A549 (cell line): ENCODE results near the gene IL1A. TPM values are rescaled to one million over a fixed set of nuclear protein-coding genes. Genes with fewer than 3 reads are reported as not detected.

ENCODE experiments used
- ATAC-seq, 2 experiments: fragments of 200-7000 bp in 1 of 2; fragments of >200 bp in 1 of 2; cut with Nextera tagmentation in 1 of 2; cut with Tn5 transposase in 1 of 2; 3 replicates each; pipeline versions ENCODE4 v1.8.0 to v1.9.1; 2018 to 2020; ENCODE audit warnings: mild to moderate bottlenecking in 1 of 2, moderate library complexity in 1 of 2
- CTCF ChIA-PET: fragments of 300-600 bp; sonication (Branson Sonifier 250); formaldehyde crosslinking; extraction: SDS; loops from one replicate; lab custom pipeline; 2021; ENCODE audit warnings: antibody characterized with exemption, inconsistent platforms; lab: Yijun Ruan, JAX
- POLR2A ChIA-PET: fragments of 350-600 bp; formaldehyde crosslinking; extraction: SDS; loops from one replicate; lab custom pipeline; 2021; ENCODE audit warnings: antibody characterized with exemption, inconsistent platforms; lab: Yijun Ruan, JAX
- DNase-seq, 2 experiments: peaks; one replicate each; pipeline versions ENCODE4 v3.0.0 to v3.0.0-alpha.2; 2011 to 2016; ENCODE audit warnings: low read depth in 1 of 2, low spot score in 1 of 2
- FAIRE-seq: peaks from 2 replicates; lab custom pipeline; 2011; peaks lifted over from hg19 to GRCh38; lab: Jason Lieb, UNC
- H3K27ac ChIP-seq, 2 experiments: fragments of >200 bp; sonication (Bioruptor Twin); formaldehyde crosslinking; 3 replicates each; pipeline ENCODE4 v1.5.1; 2016 to 2017
- H3K4me1 ChIP-seq: fragments of >200 bp; sonication (Bioruptor Twin); formaldehyde crosslinking; 3 replicates; pipeline ENCODE4 v1.6.1; 2016
- H3K4me2 ChIP-seq: fragments of >200 bp; sonication (Bioruptor Twin); formaldehyde crosslinking; 3 replicates; pipeline ENCODE4 v1.6.1; 2016
- H3K4me3 ChIP-seq: fragments of >200 bp; sonication (Bioruptor Twin); formaldehyde crosslinking; 3 replicates; pipeline ENCODE4 v1.5.1; 2016
- H3K9me3 ChIP-seq: fragments of >200 bp; sonication (Bioruptor Twin); formaldehyde crosslinking; 3 replicates; pipeline ENCODE4 v1.6.1; 2016
- CEBPB ChIP-seq, 2 experiments: fragments of >200 bp in 1 of 2; sonication (Bioruptor Twin) in 1 of 2; formaldehyde crosslinking in 1 of 2; IDR thresholded peaks; 2 replicates each; pipeline ENCODE4 v1.6.1; 2012 to 2016
- CHD2 ChIP-seq: fragments of 150-350 bp; IDR thresholded peaks from 2 replicates; pipeline ENCODE4 v1.6.1; 2014; ENCODE audit warnings: low read length; ENCODE audit not compliant: partially characterized antibody
- CHD4 ChIP-seq: fragments of 200-600 bp; sonication (generic); IDR thresholded peaks from 2 replicates; pipeline ENCODE4 v1.6.1; 2016; ENCODE audit warnings: antibody characterized with exemption, mild to moderate bottlenecking, borderline replicate concordance
- EHF ChIP-seq: fragments of 250-450 bp; sonication (Bioruptor Pico); IDR thresholded peaks from 2 replicates; pipeline ENCODE4 v1.5.0; 2020; ENCODE audit warnings: mild to moderate bottlenecking
- ESRRA ChIP-seq: fragments of 150-350 bp; IDR thresholded peaks from 2 replicates; pipeline ENCODE4 v1.6.1; 2014; ENCODE audit warnings: mild to moderate bottlenecking, low read length, borderline replicate concordance
- FOSB ChIP-seq: fragments of 250-450 bp; sonication (Bioruptor Pico); IDR thresholded peaks from 2 replicates; pipeline ENCODE4 v1.5.0; 2020; ENCODE audit warnings: mild to moderate bottlenecking, moderate library complexity
- HEYL ChIP-seq: fragments of 250-450 bp; sonication (Bioruptor Pico); IDR thresholded peaks from 2 replicates; pipeline ENCODE4 v1.8.0; 2021; ENCODE audit warnings: mild to moderate bottlenecking, moderate library complexity
- HMGXB4 ChIP-seq: fragments of 250-450 bp; sonication (Bioruptor Pico); IDR thresholded peaks from 2 replicates; pipeline ENCODE4 v1.5.0; 2021; ENCODE audit warnings: mild to moderate bottlenecking, moderate library complexity, borderline replicate concordance
- HOXB13 ChIP-seq: fragments of 250-450 bp; sonication (Bioruptor Pico); IDR thresholded peaks from 2 replicates; pipeline ENCODE4 v1.5.0; 2020; ENCODE audit warnings: low read depth, mild to moderate bottlenecking, moderate library complexity
- HOXB5 ChIP-seq: fragments of 250-450 bp; sonication (Bioruptor Pico); IDR thresholded peaks from 2 replicates; pipeline ENCODE4 v1.5.0; 2020; ENCODE audit warnings: mild to moderate bottlenecking, moderate library complexity
- JUN ChIP-seq, 2 experiments: fragments of >200 bp; sonication (Bioruptor Twin); formaldehyde crosslinking; IDR thresholded peaks; 2 replicates in 1 of 2; 3 replicates in 1 of 2; pipeline ENCODE4 v1.6.1; 2016 to 2017
- KDM1A ChIP-seq: fragments of 200-600 bp; sonication (generic); IDR thresholded peaks from 2 replicates; pipeline ENCODE4 v1.6.1; 2016; ENCODE audit warnings: low read depth, mild to moderate bottlenecking
- MAFK ChIP-seq: fragments of 450-650 bp; IDR thresholded peaks from 2 replicates; pipeline ENCODE4 v1.6.1; 2014; ENCODE audit not compliant: partially characterized antibody
- MAZ ChIP-seq: fragments of 150-350 bp; IDR thresholded peaks from 2 replicates; pipeline ENCODE4 v1.6.1; 2014; ENCODE audit warnings: antibody characterized with exemption, low read depth, low read length, borderline replicate concordance
- MYC ChIP-seq: IDR thresholded peaks from 2 replicates; pipeline ENCODE4 v1.6.1; 2012; ENCODE audit warnings: mild to moderate bottlenecking, inconsistent platforms, low read length, improper control_type of control experiment, borderline replicate concordance
- RARB ChIP-seq: fragments of 250-450 bp; sonication (Bioruptor Pico); IDR thresholded peaks from 2 replicates; pipeline ENCODE4 v1.8.0; 2021; ENCODE audit warnings: mild to moderate bottlenecking, moderate library complexity
- RCOR1 ChIP-seq: fragments of 150-350 bp; IDR thresholded peaks from 2 replicates; pipeline ENCODE4 v1.6.1; 2014; ENCODE audit warnings: antibody characterized with exemption, low read length, low read depth
- TFCP2L1 ChIP-seq: fragments of 250-450 bp; sonication (Bioruptor Pico); IDR thresholded peaks from 2 replicates; pipeline ENCODE4 v1.5.0; 2021; ENCODE audit warnings: mild to moderate bottlenecking
- ZC3H11A ChIP-seq: fragments of 450-650 bp; IDR thresholded peaks from 2 replicates; pipeline ENCODE4 v1.6.1; 2014; ENCODE audit warnings: antibody characterized with exemption, mild to moderate bottlenecking
- ZFP36 ChIP-seq: fragments of 450-650 bp; IDR thresholded peaks from 2 replicates; pipeline ENCODE4 v1.6.1; 2014; ENCODE audit warnings: borderline replicate concordance; ENCODE audit not compliant: partially characterized antibody
- ZSCAN20 ChIP-seq: fragments of 250-450 bp; sonication (Bioruptor Pico); IDR thresholded peaks from 2 replicates; pipeline ENCODE4 v1.8.0; 2022; ENCODE audit warnings: mild to moderate bottlenecking, moderate library complexity
- WGBS: methylation state at CpG from one replicate; pipeline ENCODE4 v1.1.6; 2017; ENCODE audit errors: missing lambda C conversion rate; 5-methylcytosine and 5-hydroxymethylcytosine counted together
- polyA plus RNA-seq, 4 experiments: library from polyadenylated mRNA; depleted of rRNA in 3 of 4; stranded (reverse); fragments of >200 nt; fragmentation: RNase III in 1 of 4; extraction: RNeasy Plus Mini Kit Qiagen cat#74134 plus additional on column Dnase treatment in 1 of 4; gene quantifications; 2 replicates in 3 of 4; 3 replicates in 1 of 4; pipeline ENCODE4 v1.2.3, GENCODE V29; 2011 to 2017
- TF ChIP-seq, protein P1 (sequence below): fragments of 450-650 bp; IDR thresholded peaks from 2 replicates; pipeline ENCODE4 v1.6.1; 2014; ENCODE audit warnings: antibody characterized with exemption
- TF ChIP-seq, protein P2 (sequence below): IDR thresholded peaks from 2 replicates; pipeline ENCODE4 v1.6.1; 2012
- TF ChIP-seq, protein P3 (sequence below): IDR thresholded peaks from 2 replicates; pipeline ENCODE4 v1.6.1; 2012

IL1A gene
- polyA plus RNA-seq, 2 of the 4 experiments (the other 2 are of a cell fraction): 0.25 TPM; not detected in 1

- TF ChIP-seq RARB (CRISPR knock-in tag): no peak
- TF ChIP-seq MYC: no peak
- TF ChIP-seq HOXB5 (CRISPR knock-in tag): no peak
- TF ChIP-seq ZSCAN20 (CRISPR knock-in tag): no peak
- TF ChIP-seq, protein P1, sequence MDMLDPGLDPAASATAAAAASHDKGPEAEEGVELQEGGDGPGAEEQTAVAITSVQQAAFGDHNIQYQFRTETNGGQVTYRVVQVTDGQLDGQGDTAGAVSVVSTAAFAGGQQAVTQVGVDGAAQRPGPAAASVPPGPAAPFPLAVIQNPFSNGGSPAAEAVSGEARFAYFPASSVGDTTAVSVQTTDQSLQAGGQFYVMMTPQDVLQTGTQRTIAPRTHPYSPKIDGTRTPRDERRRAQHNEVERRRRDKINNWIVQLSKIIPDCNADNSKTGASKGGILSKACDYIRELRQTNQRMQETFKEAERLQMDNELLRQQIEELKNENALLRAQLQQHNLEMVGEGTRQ: no peak
- no peak for TF ChIP-seq TFCP2L1 (CRISPR knock-in tag)
- TF ChIP-seq ZC3H11A: no peak
Observed at GRCh38 chr2:112800881-112801583, 16.7 kb upstream of the IL1A start (continued).

DNA sequence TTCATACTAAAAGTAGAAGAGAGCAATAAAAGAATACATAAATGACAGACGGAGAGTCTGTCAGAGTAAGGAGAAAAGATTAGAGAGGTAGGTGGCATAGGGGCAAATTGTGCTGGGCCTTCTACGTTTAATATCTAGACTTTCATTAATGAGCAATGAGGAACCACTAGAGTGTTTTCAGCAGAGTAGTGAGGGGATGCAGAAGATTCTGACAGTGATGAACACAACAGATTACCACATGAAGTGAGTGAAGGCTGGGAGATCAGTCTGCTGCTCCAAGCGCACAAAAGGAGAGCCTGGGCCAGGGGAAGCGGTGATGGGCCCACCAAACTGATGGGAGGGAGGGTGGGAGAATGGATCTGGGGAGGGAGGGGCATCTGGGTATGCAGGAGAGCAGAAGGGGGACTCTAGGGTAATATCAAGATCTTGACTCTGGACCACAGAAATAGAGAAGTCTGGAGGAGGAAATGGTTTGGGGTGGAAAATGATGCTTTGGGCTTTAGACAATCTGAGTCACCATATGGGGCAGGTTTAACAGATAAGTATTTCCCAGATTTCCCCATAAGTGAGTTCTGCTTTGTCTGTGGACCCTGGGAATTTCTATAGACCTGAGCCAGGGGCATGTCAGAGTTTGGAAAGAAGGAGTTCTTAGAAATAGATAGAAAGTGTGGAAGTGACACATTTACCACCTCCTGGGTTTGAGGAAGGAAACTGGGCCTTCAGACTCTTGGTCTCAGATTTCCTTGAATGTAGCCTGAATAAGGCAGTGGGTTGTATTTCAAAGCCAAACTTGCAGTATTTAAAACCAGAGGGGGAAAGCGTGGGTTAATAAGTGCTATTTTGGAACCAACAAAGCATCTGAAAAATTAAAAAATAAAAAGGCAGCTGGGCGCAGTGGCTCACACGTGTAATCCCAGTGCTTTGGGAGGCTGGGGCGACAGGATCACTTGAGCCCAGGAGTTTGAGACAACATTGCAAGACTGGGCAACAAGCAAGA is 15.0 kb upstream of the IL1A start:
- no peak for DNase-seq
- no peak overlapping the region for H3K27ac ChIP-seq
- CTCF ChIA-PET: no interaction called here
- peaks cover 14% of the 10 kb centered on the region; the same call in 2 of the 3 replicates for H3K4me1 ChIP-seq
- H3K4me3 ChIP-seq: no peak overlapping the region
- no peak overlapping the region for H3K4me2 ChIP-seq
- WGBS: 89% methylated on average over 8 of the region's 8 CpGs
- TF ChIP-seq, protein P2, sequence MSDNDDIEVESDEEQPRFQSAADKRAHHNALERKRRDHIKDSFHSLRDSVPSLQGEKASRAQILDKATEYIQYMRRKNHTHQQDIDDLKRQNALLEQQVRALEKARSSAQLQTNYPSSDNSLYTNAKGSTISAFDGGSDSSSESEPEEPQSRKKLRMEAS: no peak
- TF ChIP-seq HOXB13 (CRISPR knock-in tag) (no peak), HOXB5 (CRISPR knock-in tag) (no peak), MAZ (no peak), KDM1A (no peak), HEYL (CRISPR knock-in tag) (no peak), CHD2 (no peak)
- TF ChIP-seq, protein P3, sequence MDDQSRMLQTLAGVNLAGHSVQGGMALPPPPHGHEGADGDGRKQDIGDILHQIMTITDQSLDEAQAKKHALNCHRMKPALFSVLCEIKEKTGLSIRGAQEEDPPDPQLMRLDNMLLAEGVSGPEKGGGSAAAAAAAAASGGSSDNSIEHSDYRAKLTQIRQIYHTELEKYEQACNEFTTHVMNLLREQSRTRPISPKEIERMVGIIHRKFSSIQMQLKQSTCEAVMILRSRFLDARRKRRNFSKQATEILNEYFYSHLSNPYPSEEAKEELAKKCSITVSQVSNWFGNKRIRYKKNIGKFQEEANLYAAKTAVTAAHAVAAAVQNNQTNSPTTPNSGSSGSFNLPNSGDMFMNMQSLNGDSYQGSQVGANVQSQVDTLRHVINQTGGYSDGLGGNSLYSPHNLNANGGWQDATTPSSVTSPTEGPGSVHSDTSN: no peak
- H3K9me3 ChIP-seq: no peaks in the 10 kb centered on the region
- ATAC-seq: no peak
- POLR2A ChIA-PET: no interaction called here
- FAIRE-seq: no peak

DNA sequence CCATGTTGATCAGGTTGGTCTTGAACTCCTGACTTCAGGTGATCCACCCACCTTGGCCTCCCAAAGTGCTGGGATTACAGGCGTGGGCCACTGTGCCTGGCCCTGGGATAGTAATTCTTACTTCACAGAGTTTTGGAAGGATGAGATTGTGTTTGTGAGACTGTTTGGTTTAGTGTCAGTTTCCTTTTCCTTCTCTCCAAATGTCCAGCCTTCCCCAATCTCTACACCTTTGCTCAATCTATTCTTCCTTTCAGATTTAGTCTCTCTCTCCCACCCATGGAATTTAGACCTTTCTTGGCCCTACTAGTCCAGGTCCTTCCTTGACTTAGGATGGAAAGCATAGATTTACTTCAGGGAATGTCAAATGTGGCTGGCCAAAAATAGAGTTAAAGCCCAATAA is 12.2 kb upstream of the IL1A start:
- FAIRE-seq: no peak

More for the DNA sequence above, 12.2 kb upstream of the IL1A start:
- ATAC-seq (no peak), DNase-seq (no peak)
- Histone ChIP-seq H3K4me1 (peaks cover 21% of the 10 kb centered on the region), H3K9me3 (peaks cover 10% of the 10 kb centered on the region; the same call in 1 of the 3 replicates), H3K4me2 (no peak overlapping the region), H3K4me3 (no peak overlapping the region), H3K27ac (no peak overlapping the region)
- CTCF ChIA-PET: interaction anchor here (0.7 to 1.0 kb wide), 2 partner anchors 12 to 18 kb away, joined by 3 read pairs; no protein-coding TSS in a partner anchor
- TF ChIP-seq CHD4 (no peak), EHF (CRISPR knock-in tag) (no peak), FOSB (CRISPR knock-in tag) (no peak), HMGXB4 (CRISPR knock-in tag) (no peak), RCOR1 (no peak), JUN (IDR thresholded peaks at IDR 0.05) (no peak), MAFK (no peak), ESRRA (no peak), ZFP36 (no peak), ZC3H11A (no peak), CEBPB (IDR thresholded peaks at IDR 0.05) (no peak)
- TF ChIP-seq, protein P1: no peak
- 13% methylated on average over 1 of the region's 1 CpG for WGBS
- POLR2A ChIA-PET: no interaction called here
